Measurements from ENCODE around the gene MRPL36.

Gene MRPL36

GRCh38 chr5:1782385-1783215, 17.0 kb downstream of the MRPL36 start:
- in situ Hi-C loops (cut with MboI; ENCODE audit: low sequenced_read_pairs), result no loop called here

- in situ Hi-C loops (cut with MboI; ENCODE audit: low sequenced_read_pairs), result no loop called here
These were observed 17.8 kb downstream of the MRPL36 start for GRCh38 chr5:1781726-1782384.

GRCh38 chr5:1781107-1781506, 18.5 kb downstream of the MRPL36 start:
- in situ Hi-C loops (cut with MboI; ENCODE audit: low sequenced_read_pairs), result no loop called here

GRCh38 chr5:1780614-1780930, 19.1 kb downstream of the MRPL36 start:
- in situ Hi-C loops (cut with MboI; ENCODE audit: low sequenced_read_pairs), result no loop called here

- in situ Hi-C loops (cut with MboI; ENCODE audit: low sequenced_read_pairs), result no loop called here
These were observed 19.6 kb downstream of the MRPL36 start for GRCh38 chr5:1779782-1780613.

GRCh38 chr5:1779021-1779680, 20.5 kb downstream of the MRPL36 start:
- in situ Hi-C loops (cut with MboI; ENCODE audit: low sequenced_read_pairs), result no loop called here

GRCh38 chr5:1778138-1779020, 21.3 kb downstream of the MRPL36 start:
- in situ Hi-C loops (cut with MboI; ENCODE audit: low sequenced_read_pairs), result no loop called here

GRCh38 chr5:1777281-1778137, 22.1 kb downstream of the MRPL36 start:
- in situ Hi-C loops (cut with MboI; ENCODE audit: low sequenced_read_pairs), result no loop called here

- in situ Hi-C loops (cut with MboI; ENCODE audit: low sequenced_read_pairs), result no loop called here
These were observed 22.8 kb downstream of the MRPL36 start for GRCh38 chr5:1776831-1777230.

- in situ Hi-C loops (cut with MboI; ENCODE audit: low sequenced_read_pairs), result no loop called here
These were observed 27.0 kb downstream of the MRPL36 start for GRCh38 chr5:1772634-1773033.

- in situ Hi-C loops (cut with MboI; ENCODE audit: low sequenced_read_pairs), result no loop called here
These were observed 28.2 kb downstream of the MRPL36 start for GRCh38 chr5:1771149-1772065.

GRCh38 chr5:1770443-1770802, 29.2 kb downstream of the MRPL36 start:
- in situ Hi-C loops (cut with MboI; ENCODE audit: low sequenced_read_pairs), result no loop called here

- in situ Hi-C loops (cut with MboI; ENCODE audit: low sequenced_read_pairs), result no loop called here
These were observed 29.7 kb downstream of the MRPL36 start for GRCh38 chr5:1769752-1770442.

GRCh38 chr5:1769017-1769640, 30.5 kb downstream of the MRPL36 start:
- in situ Hi-C loops (cut with MboI; ENCODE audit: low sequenced_read_pairs), result no loop called here

- in situ Hi-C loops (cut with MboI; ENCODE audit: low sequenced_read_pairs), result no loop called here
These were observed 31.2 kb downstream of the MRPL36 start for GRCh38 chr5:1768283-1769000.

- in situ Hi-C loops (cut with MboI; ENCODE audit: low sequenced_read_pairs), result no loop called here
These were observed 31.9 kb downstream of the MRPL36 start for GRCh38 chr5:1767524-1768282.
